22Rv1 (cell line): ENCODE results near the gene GALNT7.
A peak's percentile ranks its signal among the peaks of the same experiment; 100 is the strongest.

Source experiments
- H3K27ac ChIP-seq: fragments of 450-650 bp; 2 replicates; pipeline ENCODE4 v1.5.1; 2017
- CTCF ChIP-seq: fragments of 450-650 bp; IDR thresholded peaks from 2 replicates; pipeline ENCODE4 v1.5.1; 2017; ENCODE audit warnings: mild to moderate bottlenecking
- ZFX ChIP-seq: fragments of 450-650 bp; IDR thresholded peaks from 2 replicates; pipeline ENCODE4 v1.6.1; 2017; ENCODE audit warnings: antibody characterized with exemption, borderline replicate concordance

The GALNT7 gene

GRCh38 chr4:173218411-173219125 is 50.0 kb downstream of the GALNT7 start:
- H3K27ac ChIP-seq, result peak overlapping the region; percentile 51
- TF ChIP-seq CTCF (no peak), ZFX (no peak)

GRCh38 chr4:173219126-173219437 is 50.5 kb downstream of the GALNT7 start:
- H3K27ac ChIP-seq, result peak overlapping the region; percentile 51

GRCh38 chr4:173223743-173224142 is 55.1 kb downstream of the GALNT7 start:
- H3K27ac ChIP-seq, result peak overlapping the region; percentile 20; the same call in 1 of the 2 replicates
- no peak for TF ChIP-seq ZFX

- TF ChIP-seq ZFX, result no peak
- no peak for TF ChIP-seq CTCF
- peak overlapping the region; percentile 33; the same call in 1 of the 2 replicates for H3K27ac ChIP-seq
Observed at GRCh38 chr4:173226401-173226888, 57.8 kb downstream of the GALNT7 start.

GRCh38 chr4:173227756-173228155 is 59.1 kb downstream of the GALNT7 start:
- 0 out of 2 replicates have a peak overlapping the region, but pooled peaks have one; percentile 33 for H3K27ac ChIP-seq
- TF ChIP-seq CTCF (no peak), ZFX (no peak)

GRCh38 chr4:173230062-173230461 is 61.5 kb downstream of the GALNT7 start:
- no peak for TF ChIP-seq ZFX
- peak overlapping the region; percentile 46 for H3K27ac ChIP-seq

GRCh38 chr4:173231916-173232315 is 63.3 kb downstream of the GALNT7 start:
- no peak overlapping the region for H3K27ac ChIP-seq
- TF ChIP-seq CTCF (no peak), ZFX (no peak)

- no peak for TF ChIP-seq CTCF
- TF ChIP-seq ZFX, result no peak
- H3K27ac ChIP-seq, result no peak overlapping the region
Observed at GRCh38 chr4:173233857-173234256, 65.2 kb downstream of the GALNT7 start.

GRCh38 chr4:173235050-173235449 is 66.4 kb downstream of the GALNT7 start:
- TF ChIP-seq ZFX (no peak), CTCF (no peak)
- no peak overlapping the region for H3K27ac ChIP-seq
